OCI-LY1 (cell line): Measurements from ENCODE around the gene MUC6.

Experiments used
- H2AFZ ChIP-seq: fragments of 200-600 bp; sonication (generic), shearing (Covaris generic); 2 replicates; pipeline ENCODE4 v1.6.0; 2014; ENCODE audit warnings: antibody characterized with exemption, mild to moderate bottlenecking, low read length
- H3F3A ChIP-seq: fragments of 200-600 bp; sonication (generic), shearing (Covaris generic); 2 replicates; pipeline ENCODE4 v1.6.0; 2014; ENCODE audit warnings: mild to moderate bottlenecking, antibody characterized with exemption, low read length, moderate library complexity; ENCODE audit not compliant: insufficient read depth
- H3K27ac ChIP-seq: fragments of 200-600 bp; sonication (generic); 2 replicates; pipeline ENCODE4 v1.5.1; 2014; ENCODE audit warnings: low read length, mixed run types, mild to moderate bottlenecking, low read depth; ENCODE audit not compliant: poor library complexity, severe bottlenecking
- H3K27me3 ChIP-seq: fragments of 200-600 bp; sonication (generic); 2 replicates; pipeline ENCODE4 v1.6.0; 2014; ENCODE audit warnings: antibody characterized with exemption, mild to moderate bottlenecking, low read length, moderate library complexity; ENCODE audit not compliant: insufficient read depth
- H3K36me3 ChIP-seq: fragments of 200-600 bp; sonication (generic); 2 replicates; pipeline ENCODE4 v1.6.1; 2014; ENCODE audit warnings: mild to moderate bottlenecking, antibody characterized with exemption, low read length, moderate library complexity, mixed read lengths; ENCODE audit not compliant: insufficient read depth
- H3K4me1 ChIP-seq: fragments of 200-600 bp; sonication (generic); 2 replicates; pipeline ENCODE4 v1.5.1; 2014; ENCODE audit warnings: mild to moderate bottlenecking, low read length, moderate library complexity; ENCODE audit not compliant: insufficient read depth, severe bottlenecking
- H3K4me2 ChIP-seq: fragments of 200-600 bp; sonication (generic), shearing (Covaris generic); 2 replicates; pipeline ENCODE4 v1.6.1; 2014; ENCODE audit warnings: low read length
- H3K4me3 ChIP-seq: fragments of 200-600 bp; sonication (generic); 2 replicates; pipeline ENCODE4 v1.5.1; 2014; ENCODE audit warnings: low read length, low read depth, mild to moderate bottlenecking, mixed read lengths; ENCODE audit not compliant: poor library complexity, severe bottlenecking
- H3K79me2 ChIP-seq: fragments of 200-600 bp; shearing (Covaris generic); 2 replicates; pipeline ENCODE4 v1.6.1; 2016; ENCODE audit warnings: mixed run types, low read length, mixed read lengths; ENCODE audit not compliant: insufficient read depth
- H3K9ac ChIP-seq: fragments of 200-600 bp; sonication (generic), shearing (Covaris generic); 2 replicates; pipeline ENCODE4 v1.6.1; 2014; ENCODE audit warnings: mild to moderate bottlenecking, low read length, mixed read lengths
- H3K9me2 ChIP-seq: fragments of 200-600 bp; sonication (generic), shearing (Covaris generic); 2 replicates; pipeline ENCODE4 v1.6.1; 2014; ENCODE audit warnings: low read depth, mild to moderate bottlenecking, low read length, mixed read lengths
- H3K9me3 ChIP-seq: fragments of 200-600 bp; shearing (Covaris generic); 2 replicates; pipeline ENCODE4 v1.6.1; 2014; ENCODE audit warnings: low read length, mixed read lengths
- H4K20me1 ChIP-seq: fragments of 200-600 bp; sonication (generic), shearing (Covaris generic); 2 replicates; pipeline ENCODE4 v1.6.0; 2016; ENCODE audit warnings: mild to moderate bottlenecking, low read length; ENCODE audit not compliant: insufficient read depth
- CTCF ChIP-seq: fragments of 200-600 bp; sonication (generic), shearing (Covaris generic); IDR thresholded peaks from 2 replicates; pipeline ENCODE4 v1.5.1; 2017; ENCODE audit warnings: mild to moderate bottlenecking, antibody characterized with exemption, low read length, moderate library complexity, mixed read lengths
- EZH2 ChIP-seq: fragments of 200-600 bp; sonication (generic), shearing (Covaris generic); IDR thresholded peaks from 2 replicates; pipeline ENCODE4 v1.8.0; 2017; ENCODE audit warnings: borderline replicate concordance, mixed run types, mild to moderate bottlenecking, antibody characterized with exemption, low read length, moderate library complexity, mixed read lengths

The MUC6 gene

GRCh38 chr11:969651-970205 lies 66.8 kb downstream of the MUC6 start:
- Histone ChIP-seq H3K9ac (no peak overlapping the region), H2AFZ (no peak overlapping the region), H3K79me2 (no peaks in the 10 kb centered on the region)

GRCh38 chr11:968822-969221 lies 67.7 kb downstream of the MUC6 start:
- TF ChIP-seq CTCF (no peak), EZH2 (no peak)
- H3K4me3 ChIP-seq = no peak overlapping the region
- H4K20me1 ChIP-seq = no peaks in the 10 kb centered on the region
- no peaks in the 10 kb centered on the region for H3K79me2 ChIP-seq
- H3K27me3 ChIP-seq = no peaks in the 10 kb centered on the region
- peaks cover 35% of the 10 kb centered on the region for H3K4me1 ChIP-seq
- peaks cover 31% of the 10 kb centered on the region; the same call in 1 of the 2 replicates for H3K36me3 ChIP-seq
- H3K9me2 ChIP-seq = no peaks in the 10 kb centered on the region
- no peaks in the 10 kb centered on the region for H3K9me3 ChIP-seq
- H2AFZ ChIP-seq = no peak overlapping the region
- H3K9ac ChIP-seq = peak overlapping the region; percentile 25; the same call in 1 of the 2 replicates
- peak overlapping the region; percentile 75 for H3K27ac ChIP-seq
- no peaks in the 10 kb centered on the region for H3F3A ChIP-seq
- H3K4me2 ChIP-seq = peak overlapping the region; percentile 14; the same call in 1 of the 2 replicates

More at GRCh38 chr11:969651-970205, 66.8 kb downstream of the MUC6 start:
- Histone ChIP-seq H4K20me1 (no peaks in the 10 kb centered on the region), H3K27me3 (no peaks in the 10 kb centered on the region), H3K4me1 (peaks cover 35% of the 10 kb centered on the region), H3K4me2 (no peak overlapping the region), H3K36me3 (peaks cover 30% of the 10 kb centered on the region; the same call in 1 of the 2 replicates), H3K9me3 (no peaks in the 10 kb centered on the region), H3F3A (no peaks in the 10 kb centered on the region), H3K4me3 (no peak overlapping the region), H3K9me2 (no peaks in the 10 kb centered on the region), H3K27ac (peak overlapping the region; percentile 75)
- TF ChIP-seq CTCF = no peak
- TF ChIP-seq EZH2 = no peak

- Histone ChIP-seq H3K4me3 (no peak overlapping the region), H3K4me1 (peaks cover 35% of the 10 kb centered on the region), H3K4me2 (peak overlapping the region; percentile 14; the same call in 1 of the 2 replicates), H3K27ac (peak overlapping the region; percentile 75), H3K9me3 (no peaks in the 10 kb centered on the region), H3K9ac (peak overlapping the region; percentile 25; the same call in 1 of the 2 replicates), H3K79me2 (no peaks in the 10 kb centered on the region), H3K9me2 (no peaks in the 10 kb centered on the region), H4K20me1 (no peaks in the 10 kb centered on the region), H3K27me3 (no peaks in the 10 kb centered on the region), H3F3A (no peaks in the 10 kb centered on the region), H3K36me3 (peaks cover 32% of the 10 kb centered on the region; the same call in 1 of the 2 replicates), H2AFZ (no peak overlapping the region)
- TF ChIP-seq EZH2 (no peak), CTCF (no peak)
These were observed 68.3 kb downstream of the MUC6 start for GRCh38 chr11:967995-968751.
